ENCODE measurements around the gene LEP. TPM values are rescaled to one million over a fixed set of nuclear protein-coding genes. Genes with fewer than 3 reads are reported as not detected.

LEP gene
- total and polyA plus RNA-seq, 2 of the 8 experiments (the other 6 are each of a cell fraction or from before 2014, with no cell fraction given): not detected

GRCh38 chr7:128204455-128204854 is 36.6 kb upstream of the LEP start:
- peak in 1 of 2 experiments; percentile 37 for DNase-seq (ENCODE audit: low read depth in 1 of 2, low spot score in 2 of 2)
- Histone ChIP-seq H2BK120ac (replicated peaks; ENCODE audit: low read depth, low read length) (no peak overlapping the region), H3K4me1 (replicated peaks in 1 of 4; ENCODE audit: control insufficient read depth in 3 of 4, insufficient read depth in 4 of 4, low read length in 3 of 4) (peaks cover 2 to 9% (median 6%) of the 10 kb centered on the region in 4 experiments), H3K14ac (ENCODE audit: insufficient read length) (no peak overlapping the region), H3K23me2 (ENCODE audit: low read depth, low read length) (peaks cover 7% of the 10 kb centered on the region; the same call in 1 of the 2 replicates), H4K8ac (ENCODE audit: extremely low read depth, insufficient read depth, low read length) (no peak overlapping the region), H3K4ac (replicated peaks; ENCODE audit: insufficient read length, low read depth, low read length) (no peak overlapping the region), H3K4me3 (ENCODE audit: extremely low read depth in 1 of 4, insufficient read depth in 2 of 4, low read depth in 3 of 4, low read length in 4 of 4) (no peak overlapping the region), H3K79me2 (ENCODE audit: control insufficient read depth in 1 of 2, insufficient read depth in 2 of 2, low read length in 2 of 2) (no peaks in the 10 kb centered on the region), H2BK5ac (ENCODE audit: low read depth, low read length) (no peak overlapping the region), H3K36me3 (ENCODE audit: control insufficient read depth in 2 of 4, insufficient read depth in 4 of 4, low read length in 3 of 4) (no peaks in the 10 kb centered on the region), H3K27me3 (replicated peaks in 1 of 4; ENCODE audit: control insufficient read depth in 3 of 4, extremely low read depth in 1 of 4, insufficient read depth in 3 of 4, low read length in 3 of 4) (peaks cover 15 to 51% (median 38%) of the 10 kb centered on the region in 4 experiments), H2BK20ac (ENCODE audit: low read length) (no peak overlapping the region), H3K4me2 (ENCODE audit: insufficient read depth in 1 of 2, low read depth in 2 of 2, low read length in 2 of 2) (no peak overlapping the region), H4K5ac (ENCODE audit: insufficient read length, low read depth, low read length) (no peak overlapping the region), H2AK5ac (ENCODE audit: low read depth, low read length) (no peak overlapping the region), H4K91ac (replicated peaks; ENCODE audit: insufficient read length, low read length) (no peak overlapping the region), H3K9ac (replicated peaks in 1 of 4; ENCODE audit: extremely low read depth in 1 of 4, low read depth in 3 of 4, low read length in 3 of 4) (no peak overlapping the region), H3K9me3 (ENCODE audit: insufficient read depth in 2 of 2, low read depth in 1 of 2, low read length in 1 of 2) (no peaks in the 10 kb centered on the region), H3K27ac (ENCODE audit: low read depth, low read length) (no peak overlapping the region), H3K56ac (replicated peaks; ENCODE audit: insufficient read length, low read depth, low read length) (no peak overlapping the region), H2AFZ (ENCODE audit: low read length) (no peak overlapping the region), H4K20me1 (replicated peaks in 1 of 2; ENCODE audit: control insufficient read depth in 1 of 2, insufficient read depth in 2 of 2, low read length in 2 of 2) (no peaks in the 10 kb centered on the region), H3K79me1 (ENCODE audit: low read depth, low read length) (no peaks in the 10 kb centered on the region), H3K18ac (ENCODE audit: extremely low read depth, low read length) (no peak overlapping the region), H3K23ac (ENCODE audit: insufficient read length) (no peak overlapping the region), H2BK12ac (ENCODE audit: low read depth, low read length) (no peak overlapping the region), H2BK15ac (ENCODE audit: low read length) (no peak overlapping the region)
- FAIRE-seq: no peak
- WGBS, 2 experiments (ENCODE audit: extremely low coverage in 1 of 2, insufficient coverage in 1 of 2, insufficient read length in 1 of 2, insufficient replicate concordance in 2 of 2, low coverage in 1 of 2, low lambda C conversion rate in 2 of 2, missing lambda C conversion rate in 1 of 2): 94% methylated on average over 5 of the region's 5 CpGs; no CpG with 5 or more reads in 1 of the 2 experiments
- ChIA-PET CTCF (ENCODE audit: partially characterized antibody) (interaction anchor here (1.1 to 18.6 kb wide), 7 partner anchors 33 to 167 kb away, joined by 3 to 347 read pairs (median 48); no protein-coding TSS in a partner anchor), POLR2A (ENCODE audit: partially characterized antibody) (no interaction called here)
- TF ChIP-seq KDM4A (IDR thresholded peaks at IDR 0.05; ENCODE audit: low read depth, low read length, severe bottlenecking): no peak
- no peak for TF ChIP-seq KDM1A (IDR thresholded peaks at IDR 0.05; ENCODE audit: borderline replicate concordance, low read length)
- no peak for TF ChIP-seq SAP30 (IDR thresholded peaks at IDR 0.05; ENCODE audit: insufficient read depth, insufficient replicate concordance, low read length)
- no peak for TF ChIP-seq SIX5 (IDR thresholded peaks at IDR 0.05; ENCODE audit: low read depth, low read length)
- TF ChIP-seq TBP (IDR thresholded peaks at IDR 0.05; ENCODE audit: low read depth, low read length): no peak
- TF ChIP-seq EGR1 (IDR thresholded peaks at IDR 0.05; ENCODE audit: borderline replicate concordance, low read depth, low read length): no peak
- no peak for TF ChIP-seq FOSL1 (IDR thresholded peaks at IDR 0.05; ENCODE audit: insufficient read depth, low read depth, low read length)
- TF ChIP-seq CTBP2 (IDR thresholded peaks at IDR 0.05; ENCODE audit: borderline replicate concordance, insufficient read depth, insufficient read length, low read length): no peak
- no peak for TF ChIP-seq ZNF274 (IDR thresholded peaks at IDR 0.05; ENCODE audit: borderline replicate concordance, extremely low read depth, low read length)
- TF ChIP-seq TEAD4 (IDR thresholded peaks at IDR 0.05; ENCODE audit: low read depth, low read length): no peak
- TF ChIP-seq JUND (IDR thresholded peaks at IDR 0.05; ENCODE audit: low read length): no peak
- TF ChIP-seq MAX (IDR thresholded peaks at IDR 0.05): no peak
- TF ChIP-seq SP2 (IDR thresholded peaks at IDR 0.05; ENCODE audit: low read length): no peak
